Islet of Langerhans (tissue), 1 donor: ENCODE data around the gene NCAM2.
"Not testable (repeated sequence)": the region's sequence is repeated elsewhere in the genome, so short reads cannot be mapped to it uniquely, and the experiment has no call there.

ENCODE experiments used
- FAIRE-seq: peaks from one replicate; lab custom pipeline; 2011; peaks lifted over from hg19 to GRCh38; lab: Jason Lieb, UNC

Gene NCAM2

GRCh38 chr21:21332492-21332891, 334.3 kb downstream of the NCAM2 start:
- no peak for FAIRE-seq

- FAIRE-seq = no peak
Measured at GRCh38 chr21:21341041-21341440, 342.8 kb downstream of the NCAM2 start.

- FAIRE-seq = no peak
Measured at GRCh38 chr21:21345296-21345695, 347.1 kb downstream of the NCAM2 start.

GRCh38 chr21:21345872-21346271, 347.7 kb downstream of the NCAM2 start:
- FAIRE-seq = no peak

- no peak for FAIRE-seq
Measured at GRCh38 chr21:21366277-21366676, 368.1 kb downstream of the NCAM2 start.

- FAIRE-seq = no peak
Measured at GRCh38 chr21:21367583-21367982, 369.4 kb downstream of the NCAM2 start.

GRCh38 chr21:21373969-21374368, 375.8 kb downstream of the NCAM2 start:
- no peak for FAIRE-seq

GRCh38 chr21:21383126-21383525, 384.9 kb downstream of the NCAM2 start:
- no peak for FAIRE-seq

GRCh38 chr21:21384977-21385376, 386.8 kb downstream of the NCAM2 start:
- FAIRE-seq = no peak

GRCh38 chr21:21385404-21385803, 387.2 kb downstream of the NCAM2 start:
- no peak for FAIRE-seq

GRCh38 chr21:21387916-21388315, 389.7 kb downstream of the NCAM2 start:
- FAIRE-seq = no peak

- no peak for FAIRE-seq
Measured at GRCh38 chr21:21394064-21394463, 395.9 kb downstream of the NCAM2 start.

GRCh38 chr21:21396424-21396823, 398.2 kb downstream of the NCAM2 start:
- no peak for FAIRE-seq

GRCh38 chr21:21397464-21397863, 399.3 kb downstream of the NCAM2 start:
- FAIRE-seq = no peak

- FAIRE-seq = no peak
Measured at GRCh38 chr21:21401444-21401843, 403.2 kb downstream of the NCAM2 start.

- not testable (repeated sequence) for FAIRE-seq
Measured at GRCh38 chr21:21402187-21402586, 404.0 kb downstream of the NCAM2 start.

- not testable (repeated sequence) for FAIRE-seq
Measured at GRCh38 chr21:21404261-21404660, 406.1 kb downstream of the NCAM2 start.

GRCh38 chr21:21406921-21407320, 408.7 kb downstream of the NCAM2 start:
- FAIRE-seq = no peak

GRCh38 chr21:21412096-21412495, 413.9 kb downstream of the NCAM2 start:
- no peak for FAIRE-seq

- FAIRE-seq = no peak
Measured at GRCh38 chr21:21415741-21416140, 417.5 kb downstream of the NCAM2 start.

GRCh38 chr21:21434944-21435343, 436.7 kb downstream of the NCAM2 start:
- no peak for FAIRE-seq

GRCh38 chr21:21436012-21436534, 437.9 kb downstream of the NCAM2 start:
- FAIRE-seq = no peak

- no peak for FAIRE-seq
Measured at GRCh38 chr21:21439761-21440160, 441.6 kb downstream of the NCAM2 start.

GRCh38 chr21:21457077-21457476, 458.9 kb downstream of the NCAM2 start:
- no peak for FAIRE-seq

- no peak for FAIRE-seq
Measured at GRCh38 chr21:21458124-21458631, 460.0 kb downstream of the NCAM2 start.
